SJCRH30 (cell line): ENCODE data around the gene CUX1. TPM values are rescaled to one million over a fixed set of nuclear protein-coding genes. Genes with fewer than 3 reads are reported as not detected.
"Not testable (repeated sequence)": the region's sequence is repeated elsewhere in the genome, so short reads cannot be mapped to it uniquely, and the experiment has no call there.

Experiments
- DNase-seq, 2 experiments: peaks; one replicate each; pipeline ENCODE4 v3.0.0-alpha.2; 2015 to 2020
- H3K27ac ChIP-seq: fragments of 250-450 bp; sonication (Bioruptor Pico); 2 replicates; pipeline ENCODE4 v1.5.1; 2020; ENCODE audit warnings: mild to moderate bottlenecking, moderate library complexity
- H3K27me3 ChIP-seq: fragments of 250-450 bp; sonication (Bioruptor Pico); 2 replicates; pipeline ENCODE4 v1.5.1; 2020; ENCODE audit warnings: mild to moderate bottlenecking, moderate library complexity
- H3K36me3 ChIP-seq: fragments of 250-450 bp; sonication (Bioruptor Pico); 2 replicates; pipeline ENCODE4 v1.5.1; 2020; ENCODE audit warnings: mild to moderate bottlenecking, moderate library complexity
- H3K4me1 ChIP-seq: fragments of 250-450 bp; sonication (Bioruptor Pico); 2 replicates; pipeline ENCODE4 v1.5.1; 2020; ENCODE audit warnings: mild to moderate bottlenecking, moderate library complexity
- H3K4me3 ChIP-seq: fragments of 250-450 bp; sonication (Bioruptor Pico); 2 replicates; pipeline ENCODE4 v1.5.1; 2020; ENCODE audit warnings: mild to moderate bottlenecking, moderate library complexity
- H3K9me3 ChIP-seq: fragments of 250-450 bp; sonication (Bioruptor Pico); replicated peaks from 2 replicates; pipeline ENCODE4 v1.5.1; 2020; ENCODE audit warnings: mild to moderate bottlenecking, moderate library complexity
- total RNA-seq: library from RNA; depleted of rRNA; stranded (reverse); fragments of >200 nt; shearing (Covaris generic); gene quantifications from 2 replicates; pipeline ENCODE4 v1.2.3, GENCODE V29; 2014

The CUX1 gene
- total RNA-seq, 1 experiment from 2014 or later, result 29.1 TPM

DNA sequence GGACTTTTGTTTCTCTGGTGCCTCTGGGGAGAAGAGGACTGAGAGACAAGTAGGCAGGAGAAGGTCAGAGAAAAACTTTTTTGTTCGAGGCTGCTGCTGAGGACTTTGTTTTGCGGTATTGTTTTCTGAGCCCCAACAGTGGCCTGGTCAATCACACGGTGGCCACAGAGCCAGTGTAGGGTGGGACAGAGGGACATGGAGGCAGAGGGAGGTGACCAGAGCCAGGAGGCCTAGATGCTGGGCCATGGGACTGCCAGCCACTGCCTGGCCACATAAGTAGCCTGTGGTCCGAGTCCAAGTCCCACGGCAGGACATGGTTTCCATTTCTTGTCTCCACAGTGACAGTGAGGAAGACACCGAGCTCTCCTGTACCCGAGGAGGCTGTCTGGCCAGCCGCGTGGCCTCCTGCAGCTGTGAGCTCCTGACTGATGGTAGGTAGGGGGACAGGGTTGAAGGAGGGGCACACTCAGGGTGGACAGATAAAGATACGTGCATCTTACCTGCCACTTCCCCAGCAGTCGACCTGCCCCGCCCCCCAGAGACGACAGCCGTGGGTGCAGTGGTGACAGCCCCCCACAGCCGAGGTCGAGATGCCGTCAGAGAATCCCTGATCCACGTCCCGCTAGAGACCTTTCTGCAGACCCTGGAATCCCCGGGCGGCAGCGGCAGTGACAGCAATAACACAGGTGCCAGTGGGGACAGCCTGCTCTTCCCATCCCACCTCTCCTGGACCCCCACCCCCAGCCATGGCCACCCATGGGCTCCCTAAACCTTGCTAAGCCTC is 496.8 kb downstream of the CUX1 start:
- Histone ChIP-seq H3K4me3 (no peak overlapping the region), H3K27me3 (no peaks in the 10 kb centered on the region), H3K27ac (no peak overlapping the region), H3K9me3 (no peaks in the 10 kb centered on the region), H3K36me3 (peaks cover 55% of the 10 kb centered on the region), H3K4me1 (no peaks in the 10 kb centered on the region)
- no peak for DNase-seq

DNA sequence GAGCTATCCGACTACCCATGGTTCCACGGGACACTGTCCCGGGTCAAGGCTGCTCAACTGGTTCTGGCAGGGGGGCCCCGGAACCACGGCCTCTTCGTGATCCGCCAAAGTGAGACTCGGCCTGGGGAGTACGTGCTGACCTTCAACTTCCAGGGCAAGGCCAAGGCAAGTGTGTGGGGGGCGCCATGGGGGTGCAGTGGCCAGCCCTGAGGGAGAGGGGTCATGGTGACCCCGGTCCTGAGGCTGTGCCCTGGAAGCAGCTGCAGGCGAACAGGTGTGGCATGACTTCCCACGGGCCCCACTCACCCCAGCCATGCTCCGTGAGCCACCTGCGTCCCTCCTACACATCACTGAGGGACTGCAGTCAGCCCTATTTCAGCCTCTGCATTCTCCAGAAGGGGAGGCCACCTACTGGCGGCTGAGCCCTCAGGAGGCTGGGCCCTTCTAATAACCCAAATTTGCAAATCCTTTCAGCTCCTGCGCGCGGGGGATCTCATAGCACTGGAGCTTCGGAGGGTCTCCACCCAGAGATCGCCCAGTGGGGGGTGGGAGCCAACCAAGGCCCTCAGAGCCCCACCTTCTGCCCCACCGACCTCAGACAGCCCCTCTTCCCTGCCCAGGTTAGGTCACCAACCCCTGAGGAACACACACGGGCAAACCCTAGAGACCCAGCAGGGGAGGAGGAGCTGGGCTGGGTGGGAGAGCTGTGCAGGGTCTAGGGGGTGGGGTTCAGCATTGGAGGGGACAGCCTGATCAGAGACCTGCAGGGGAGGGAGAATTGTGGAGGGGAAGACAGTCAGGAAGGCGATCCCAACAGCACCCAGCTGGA is 500.0 kb downstream of the CUX1 start:
- Histone ChIP-seq H3K36me3 (peaks cover 57% of the 10 kb centered on the region), H3K27me3 (no peaks in the 10 kb centered on the region), H3K4me3 (no peak overlapping the region), H3K4me1 (no peaks in the 10 kb centered on the region), H3K9me3 (no peaks in the 10 kb centered on the region), H3K27ac (no peak overlapping the region)
- DNase-seq, result no peak

DNA sequence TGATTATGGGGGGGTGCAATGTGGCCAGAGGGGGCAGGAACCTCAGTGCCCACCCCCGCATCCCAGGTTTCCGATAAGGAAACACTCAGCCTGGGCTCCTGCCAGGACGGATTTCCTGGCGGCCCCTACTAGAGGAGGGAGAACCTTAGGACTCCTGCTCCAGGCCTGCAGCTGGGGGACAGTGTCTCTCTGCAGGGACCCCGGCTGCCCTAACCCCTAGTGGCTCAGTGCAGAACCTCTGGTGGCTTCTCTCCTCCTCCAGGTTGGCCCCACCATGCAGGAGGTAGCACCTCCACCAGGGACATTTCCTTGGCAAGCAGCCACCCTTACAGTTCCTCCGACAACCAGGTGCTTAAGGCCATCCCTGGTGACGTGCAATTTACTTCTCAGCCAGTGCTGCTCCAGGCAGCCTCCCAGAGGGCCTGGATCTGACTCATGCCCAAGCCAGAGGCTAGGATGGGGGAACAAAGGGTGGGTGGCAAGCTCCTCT is 501.1 kb downstream of the CUX1 start:
- H3K36me3 ChIP-seq, result peaks cover 57% of the 10 kb centered on the region

DNA sequence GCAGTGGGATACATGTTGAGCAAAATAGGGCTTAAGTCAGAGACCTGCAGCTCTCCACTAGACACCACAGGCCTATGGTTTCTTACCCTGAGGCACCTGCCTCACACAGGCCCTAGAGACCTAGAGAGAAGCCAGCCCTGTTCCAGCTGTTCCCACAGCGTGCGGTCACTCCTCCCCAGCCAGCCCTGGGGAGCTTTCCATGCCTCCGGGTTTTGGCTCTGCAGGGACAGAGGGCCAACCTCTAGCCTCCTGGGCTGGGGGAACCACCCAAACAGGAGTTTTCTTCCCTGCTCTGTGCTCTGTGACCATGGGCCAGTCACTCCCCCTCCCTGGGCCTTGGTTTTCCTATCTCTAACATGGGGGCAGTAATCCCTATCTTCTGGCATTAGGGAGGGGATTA is 502.2 kb downstream of the CUX1 start:
- H3K27ac ChIP-seq, result no peak overlapping the region
- H3K9me3 ChIP-seq, result no peaks in the 10 kb centered on the region
- H3K27me3 ChIP-seq, result no peaks in the 10 kb centered on the region
- no peak overlapping the region for H3K4me3 ChIP-seq
- no peaks in the 10 kb centered on the region for H3K4me1 ChIP-seq
- no peak for DNase-seq
- peaks cover 47% of the 10 kb centered on the region for H3K36me3 ChIP-seq

More for the DNA sequence above, 501.1 kb downstream of the CUX1 start:
- Histone ChIP-seq H3K4me1 (no peaks in the 10 kb centered on the region), H3K4me3 (no peak overlapping the region), H3K27ac (no peak overlapping the region), H3K9me3 (no peaks in the 10 kb centered on the region), H3K27me3 (no peaks in the 10 kb centered on the region)
- no peak for DNase-seq

DNA sequence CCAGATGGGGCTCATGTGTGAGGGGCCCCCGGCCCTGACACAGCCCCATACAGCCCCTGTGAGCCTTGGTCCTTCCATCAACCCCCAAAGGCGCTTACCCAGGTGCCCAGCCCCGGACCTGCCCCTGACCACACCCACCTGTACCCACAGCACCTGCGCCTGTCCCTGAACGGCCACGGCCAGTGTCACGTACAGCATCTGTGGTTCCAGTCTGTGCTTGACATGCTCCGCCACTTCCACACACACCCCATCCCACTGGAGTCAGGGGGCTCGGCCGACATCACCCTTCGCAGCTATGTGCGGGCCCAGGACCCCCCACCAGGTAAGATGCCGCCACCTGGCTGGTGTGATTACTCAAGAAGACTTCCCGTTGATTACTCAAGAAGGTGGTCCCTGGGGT is 502.8 kb downstream of the CUX1 start:
- Histone ChIP-seq H3K27me3 (no peaks in the 10 kb centered on the region), H3K9me3 (no peaks in the 10 kb centered on the region), H3K4me3 (no peak overlapping the region), H3K27ac (no peak overlapping the region), H3K4me1 (no peaks in the 10 kb centered on the region), H3K36me3 (peaks cover 44% of the 10 kb centered on the region)
- DNase-seq, result no peak

DNA sequence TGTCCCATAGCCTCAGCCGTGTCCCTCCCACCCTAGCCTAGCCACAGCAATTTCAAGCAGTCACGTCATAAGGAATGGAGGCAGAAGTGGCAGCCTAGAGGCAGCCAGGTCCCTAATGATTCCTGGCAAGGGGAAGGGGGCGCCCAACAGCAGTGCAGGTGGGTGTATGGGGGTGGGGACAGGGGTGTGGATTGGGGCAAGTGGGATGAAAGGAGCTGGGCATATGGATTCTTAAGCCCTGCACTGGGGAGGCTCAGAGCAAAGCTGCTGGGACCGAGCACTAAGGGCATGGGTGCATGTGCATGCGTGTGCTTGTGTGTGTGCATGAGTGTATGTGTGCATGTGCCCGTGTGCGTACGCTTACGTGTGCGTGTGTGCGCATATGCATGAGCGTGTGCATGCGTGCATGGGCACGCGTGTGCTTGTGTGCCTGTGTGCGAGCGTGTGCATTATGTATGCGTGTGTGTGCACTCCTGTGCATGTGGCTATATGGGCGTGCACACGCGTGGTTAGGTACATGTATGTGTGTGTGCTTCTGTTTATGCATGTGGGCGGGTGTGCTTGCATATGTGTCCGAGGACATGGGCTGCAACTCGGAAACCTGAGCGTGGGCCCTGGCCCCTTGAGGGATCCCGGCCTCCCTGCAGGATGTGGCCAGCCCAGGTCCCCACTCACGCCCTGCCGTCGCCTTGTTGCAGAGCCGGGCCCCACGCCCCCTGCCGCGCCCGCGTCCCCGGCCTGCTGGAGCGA is 503.4 kb downstream of the CUX1 start:
- H3K27me3 ChIP-seq, result no peaks in the 10 kb centered on the region
- H3K27ac ChIP-seq, result no peak overlapping the region
- no peak overlapping the region for H3K4me3 ChIP-seq
- peaks cover 41% of the 10 kb centered on the region for H3K36me3 ChIP-seq
- DNase-seq, result no peak
- no peaks in the 10 kb centered on the region for H3K9me3 ChIP-seq
- H3K4me1 ChIP-seq, result no peaks in the 10 kb centered on the region

DNA sequence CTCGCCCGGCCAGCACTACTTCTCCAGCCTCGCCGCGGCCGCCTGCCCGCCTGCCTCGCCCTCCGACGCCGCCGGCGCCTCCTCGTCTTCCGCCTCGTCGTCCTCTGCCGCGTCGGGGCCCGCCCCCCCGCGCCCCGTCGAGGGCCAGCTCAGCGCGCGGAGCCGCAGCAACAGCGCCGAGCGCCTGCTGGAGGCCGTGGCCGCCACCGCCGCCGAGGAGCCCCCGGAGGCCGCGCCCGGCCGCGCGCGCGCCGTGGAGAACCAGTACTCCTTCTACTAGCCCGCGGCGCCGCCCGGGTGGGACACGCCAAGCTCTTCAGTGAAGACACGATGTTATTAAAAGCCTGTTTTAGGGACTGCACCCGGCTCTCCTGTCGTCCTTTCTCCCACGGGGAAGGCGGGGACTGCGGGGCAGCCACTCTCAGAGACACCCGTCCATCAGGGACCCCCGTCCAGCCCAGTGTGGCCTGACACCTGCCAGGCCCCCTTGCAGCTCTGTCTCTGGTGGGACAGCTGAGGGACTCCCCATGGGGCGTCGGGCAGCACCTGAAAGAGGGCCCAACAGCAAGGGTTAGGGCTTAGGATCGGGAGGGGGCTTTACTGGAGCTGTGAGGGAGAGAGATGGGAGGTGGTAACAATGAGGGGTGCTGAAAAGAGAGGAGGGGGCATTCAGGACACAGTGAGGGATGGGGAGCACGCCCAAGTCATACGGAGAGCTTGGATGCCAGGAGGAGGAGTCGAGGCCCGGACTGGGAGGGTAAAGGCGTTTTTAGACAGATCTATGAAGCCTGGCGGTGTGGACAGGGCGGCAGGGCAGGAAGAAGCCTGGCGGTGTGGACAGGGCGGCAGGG is 504.1 kb downstream of the CUX1 start:
- Histone ChIP-seq H3K27me3 (no peaks in the 10 kb centered on the region), H3K9me3 (no peaks in the 10 kb centered on the region), H3K4me1 (no peaks in the 10 kb centered on the region), H3K36me3 (peaks cover 33% of the 10 kb centered on the region), H3K4me3 (no peak overlapping the region), H3K27ac (no peak overlapping the region)
- no peak for DNase-seq

DNA sequence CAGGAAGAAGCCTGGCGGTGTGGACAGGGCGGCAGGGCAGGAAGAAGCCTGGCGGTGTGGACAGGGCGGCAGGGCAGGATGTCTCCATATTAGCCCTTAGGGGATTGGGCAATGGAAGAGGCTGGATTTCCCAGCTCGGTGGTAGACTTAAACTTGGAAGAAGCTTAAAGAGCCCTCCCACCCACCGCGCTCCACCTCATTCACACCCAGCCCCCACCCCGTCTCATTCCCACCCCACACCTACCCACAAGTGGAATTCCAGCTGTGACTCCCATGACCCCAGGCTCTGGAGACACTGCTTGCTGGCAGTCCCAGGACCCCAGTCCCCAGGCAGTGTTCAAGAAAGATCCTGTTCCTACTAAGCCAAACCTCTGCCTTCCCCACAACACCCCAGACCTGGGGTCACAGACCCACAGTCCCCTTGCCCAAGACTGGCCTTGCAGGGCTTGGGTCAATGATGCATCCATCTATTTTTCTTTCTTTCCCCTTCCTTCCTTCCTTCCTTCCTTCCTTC is 504.8 kb downstream of the CUX1 start:
- H3K36me3 ChIP-seq, result peaks cover 30% of the 10 kb centered on the region
- no peaks in the 10 kb centered on the region for H3K27me3 ChIP-seq
- no peak overlapping the region for H3K27ac ChIP-seq
- no peaks in the 10 kb centered on the region for H3K4me1 ChIP-seq
- no peaks in the 10 kb centered on the region for H3K9me3 ChIP-seq
- no peak for DNase-seq
- H3K4me3 ChIP-seq, result no peak overlapping the region

DNA sequence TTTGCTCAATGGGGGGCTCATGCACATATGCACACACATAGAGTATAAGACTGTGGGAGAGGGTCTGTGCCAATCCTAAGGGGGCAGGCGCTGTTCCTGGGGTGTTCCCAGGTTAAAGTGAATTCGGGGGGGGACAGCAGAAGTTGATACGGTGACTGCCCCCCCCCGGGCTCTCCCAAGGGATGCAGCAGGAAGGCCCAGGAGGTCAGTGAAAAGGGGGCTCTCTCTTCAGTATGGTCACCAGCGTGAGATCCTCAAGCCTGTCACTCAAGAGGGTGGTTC is 506.4 kb downstream of the CUX1 start:
- Histone ChIP-seq H3K27ac (no peak overlapping the region), H3K4me1 (no peaks in the 10 kb centered on the region), H3K27me3 (no peaks in the 10 kb centered on the region), H3K4me3 (no peak overlapping the region), H3K9me3 (no peaks in the 10 kb centered on the region), H3K36me3 (peaks cover 19% of the 10 kb centered on the region)
- DNase-seq, result no peak

DNA sequence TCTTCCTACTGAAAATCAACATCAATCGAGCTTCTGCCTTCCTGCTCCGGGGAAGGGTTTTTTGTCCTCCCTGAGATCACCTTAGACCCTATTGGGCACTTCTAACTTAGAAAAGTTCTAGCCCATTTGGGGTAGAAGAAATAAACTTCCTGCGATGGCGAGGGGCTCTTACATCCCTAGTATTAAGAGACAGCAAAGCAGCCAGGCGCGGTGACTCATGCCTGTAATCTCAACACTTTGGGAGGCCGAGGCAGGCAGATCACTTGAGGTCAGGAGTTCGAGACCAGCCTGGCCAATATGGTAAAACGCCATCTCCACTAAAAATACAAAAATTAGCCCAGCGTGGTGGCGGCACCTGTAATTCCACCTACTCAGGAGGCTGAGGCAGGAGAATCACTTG is 507.7 kb downstream of the CUX1 start:
- not testable (repeated sequence) for H3K4me1 ChIP-seq, H3K27me3 ChIP-seq, H3K4me3 ChIP-seq, DNase-seq, H3K27ac ChIP-seq, H3K36me3 ChIP-seq, H3K9me3 ChIP-seq

DNA sequence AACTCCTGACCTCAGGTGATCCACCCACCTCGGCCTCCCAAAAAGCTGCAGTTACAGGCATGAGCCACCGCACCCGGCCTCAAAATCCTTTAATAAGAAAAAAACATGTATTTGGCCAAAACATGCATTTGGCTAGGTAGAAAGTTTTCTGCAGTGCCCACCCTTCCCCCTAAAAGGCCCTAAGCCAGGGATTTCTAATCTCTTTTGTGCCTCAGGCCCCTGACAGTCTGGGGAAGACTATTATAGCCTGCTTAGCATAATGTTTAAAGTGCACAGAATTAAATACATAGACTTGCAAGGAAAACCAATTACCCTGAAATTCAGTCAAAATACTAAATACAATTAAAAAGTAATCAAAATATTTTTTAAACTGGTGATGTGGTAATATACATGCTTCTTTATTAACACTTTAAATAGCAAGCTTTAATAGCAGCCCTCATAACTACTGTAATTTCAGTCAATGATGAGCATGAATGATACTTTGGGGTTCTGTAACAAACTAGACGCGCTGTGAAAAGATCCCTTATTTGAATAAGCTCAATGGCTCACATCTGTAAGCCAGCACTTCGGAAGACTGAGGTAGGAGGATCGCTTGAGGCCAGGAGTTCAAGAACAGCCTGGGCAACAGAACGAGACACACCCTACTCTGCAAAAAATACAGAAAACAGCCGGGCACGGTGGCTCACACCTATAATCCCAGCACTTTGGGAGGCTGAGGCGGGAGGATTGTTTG is 508.9 kb downstream of the CUX1 start:
- no peak overlapping the region for H3K27ac ChIP-seq
- no peak overlapping the region for H3K4me3 ChIP-seq
- no peaks in the 10 kb centered on the region for H3K4me1 ChIP-seq
- DNase-seq, result no peak
- H3K27me3 ChIP-seq, result no peaks in the 10 kb centered on the region
- no peaks in the 10 kb centered on the region for H3K9me3 ChIP-seq
- H3K36me3 ChIP-seq, result no peaks in the 10 kb centered on the region

DNA sequence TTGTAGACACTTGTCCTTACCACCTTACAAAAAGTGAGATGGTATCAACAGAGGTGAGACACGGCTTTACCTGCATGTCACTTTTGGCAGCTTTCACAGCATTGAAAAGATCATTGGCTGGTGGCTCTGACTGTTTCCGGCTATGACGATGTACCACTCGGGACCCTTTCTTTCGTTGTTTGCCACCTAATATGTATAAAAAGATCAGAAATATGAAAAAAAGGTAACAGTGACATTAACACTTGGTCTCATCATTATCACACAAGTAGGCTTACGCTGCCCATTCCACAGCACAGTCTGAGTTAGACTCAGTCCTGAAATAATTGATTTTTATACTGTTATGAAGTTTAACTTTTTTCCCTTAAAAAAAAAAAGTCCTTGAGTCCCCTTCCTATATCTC is 509.8 kb downstream of the CUX1 start:
- H3K4me3 ChIP-seq, H3K9me3 ChIP-seq, H3K27me3 ChIP-seq, DNase-seq, H3K27ac ChIP-seq, H3K4me1 ChIP-seq, H3K36me3 ChIP-seq: not testable (repeated sequence)

DNA sequence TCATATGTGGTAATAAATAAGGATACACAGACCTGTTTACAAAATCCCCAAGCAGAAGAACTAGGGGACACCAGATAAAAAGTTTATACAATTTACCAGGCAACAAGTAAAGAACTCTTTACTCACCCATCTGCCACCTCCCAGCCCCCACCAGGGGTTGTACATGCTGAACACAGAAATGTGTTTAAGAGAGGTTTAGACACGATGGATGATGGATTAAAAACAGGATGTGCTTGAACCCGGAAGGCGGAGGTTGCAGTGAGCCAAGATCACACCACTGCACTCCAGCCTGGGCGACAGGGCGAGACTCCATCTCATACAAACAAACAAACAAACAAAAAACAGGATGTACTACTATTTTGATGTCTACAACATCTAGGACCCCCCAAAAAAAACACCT is 511.4 kb downstream of the CUX1 start:
- H3K27ac ChIP-seq, H3K9me3 ChIP-seq, H3K27me3 ChIP-seq, H3K4me1 ChIP-seq, H3K4me3 ChIP-seq, DNase-seq, H3K36me3 ChIP-seq: not testable (repeated sequence)

DNA sequence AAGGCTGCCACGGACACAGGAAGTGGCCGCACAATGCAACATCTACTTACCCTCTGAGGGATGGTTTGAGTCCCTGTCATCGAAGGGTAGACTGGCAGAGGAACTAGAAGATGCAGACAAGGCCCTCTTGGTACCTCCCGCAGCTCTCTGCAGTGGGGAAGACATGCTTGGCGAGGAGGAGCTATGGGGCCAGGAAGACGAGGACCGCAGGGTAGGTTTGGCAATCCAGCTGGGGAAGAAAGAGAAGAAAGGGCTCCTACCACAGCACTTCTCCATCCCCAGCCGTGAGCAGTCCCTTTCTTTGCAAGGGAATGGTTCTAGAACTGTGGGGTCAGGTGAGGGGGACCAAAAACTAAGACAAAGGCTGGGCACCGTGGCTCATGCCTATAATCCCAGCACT is 511.9 kb downstream of the CUX1 start:
- H3K9me3 ChIP-seq, H3K36me3 ChIP-seq, DNase-seq, H3K4me1 ChIP-seq, H3K27me3 ChIP-seq, H3K4me3 ChIP-seq, H3K27ac ChIP-seq: not testable (repeated sequence)
